Measurements from ENCODE around the gene STX5. TPM values are rescaled to one million over a fixed set of nuclear protein-coding genes. Genes with fewer than 3 reads are reported as not detected.

Gene STX5, protein sequence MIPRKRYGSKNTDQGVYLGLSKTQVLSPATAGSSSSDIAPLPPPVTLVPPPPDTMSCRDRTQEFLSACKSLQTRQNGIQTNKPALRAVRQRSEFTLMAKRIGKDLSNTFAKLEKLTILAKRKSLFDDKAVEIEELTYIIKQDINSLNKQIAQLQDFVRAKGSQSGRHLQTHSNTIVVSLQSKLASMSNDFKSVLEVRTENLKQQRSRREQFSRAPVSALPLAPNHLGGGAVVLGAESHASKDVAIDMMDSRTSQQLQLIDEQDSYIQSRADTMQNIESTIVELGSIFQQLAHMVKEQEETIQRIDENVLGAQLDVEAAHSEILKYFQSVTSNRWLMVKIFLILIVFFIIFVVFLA
- 10 to 100 TPM; 25.9 to 39.1 (median 29.2) TPM for total RNA-seq

DNA sequence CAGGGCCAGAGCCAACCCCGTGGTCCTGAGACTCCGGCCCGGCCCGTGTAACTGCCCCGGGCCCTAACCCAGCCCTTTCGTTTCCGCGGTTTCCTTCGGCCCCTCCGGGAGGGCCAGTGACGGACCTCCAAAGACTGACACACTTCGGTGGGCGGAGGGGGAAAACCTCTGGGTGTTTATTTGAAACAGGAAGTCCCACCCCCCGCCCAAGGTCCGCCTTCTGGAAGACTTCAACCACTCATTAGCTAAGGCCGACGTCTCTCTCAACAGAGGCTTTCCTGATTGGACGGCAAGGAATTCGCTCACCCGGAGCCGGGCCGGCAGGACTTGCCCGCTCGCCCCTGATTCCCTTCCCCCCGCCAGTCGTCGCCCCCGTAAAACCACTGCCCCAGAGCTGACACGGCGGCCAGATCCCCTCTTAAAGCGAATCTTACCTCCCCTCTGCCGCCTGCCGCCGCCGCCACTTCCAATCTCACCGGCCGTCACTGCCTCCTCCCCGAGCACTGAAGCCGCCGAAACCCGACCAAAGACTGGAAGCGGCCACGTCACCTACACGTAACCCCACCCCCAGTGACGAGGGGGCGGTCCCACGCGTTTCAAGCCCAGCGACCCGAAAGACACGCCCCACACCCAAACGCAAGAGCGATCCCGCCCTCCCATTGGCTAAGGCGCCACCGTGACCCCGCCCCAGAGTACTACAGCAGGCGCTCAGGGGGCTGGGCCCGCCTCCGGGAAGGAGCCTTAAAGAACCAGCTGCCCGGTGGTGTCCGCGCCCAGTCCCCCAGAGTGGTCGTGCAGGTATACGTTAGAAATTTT, at the start of gene STX5:
Gene STX5 (minus strand): TSS at position 532 of the 816 bp plus-strand sequence. CDS start 808 bp downstream, outside the sequence.
- peak; percentile 65 to 96 for TF ChIP-seq POLR2A (IDR thresholded peaks at IDR 0.05)
- TF ChIP-seq EP300 (IDR thresholded peaks at IDR 0.05): peak in 1 of 2 donors; percentile 97
- TF ChIP-seq, protein P1, sequence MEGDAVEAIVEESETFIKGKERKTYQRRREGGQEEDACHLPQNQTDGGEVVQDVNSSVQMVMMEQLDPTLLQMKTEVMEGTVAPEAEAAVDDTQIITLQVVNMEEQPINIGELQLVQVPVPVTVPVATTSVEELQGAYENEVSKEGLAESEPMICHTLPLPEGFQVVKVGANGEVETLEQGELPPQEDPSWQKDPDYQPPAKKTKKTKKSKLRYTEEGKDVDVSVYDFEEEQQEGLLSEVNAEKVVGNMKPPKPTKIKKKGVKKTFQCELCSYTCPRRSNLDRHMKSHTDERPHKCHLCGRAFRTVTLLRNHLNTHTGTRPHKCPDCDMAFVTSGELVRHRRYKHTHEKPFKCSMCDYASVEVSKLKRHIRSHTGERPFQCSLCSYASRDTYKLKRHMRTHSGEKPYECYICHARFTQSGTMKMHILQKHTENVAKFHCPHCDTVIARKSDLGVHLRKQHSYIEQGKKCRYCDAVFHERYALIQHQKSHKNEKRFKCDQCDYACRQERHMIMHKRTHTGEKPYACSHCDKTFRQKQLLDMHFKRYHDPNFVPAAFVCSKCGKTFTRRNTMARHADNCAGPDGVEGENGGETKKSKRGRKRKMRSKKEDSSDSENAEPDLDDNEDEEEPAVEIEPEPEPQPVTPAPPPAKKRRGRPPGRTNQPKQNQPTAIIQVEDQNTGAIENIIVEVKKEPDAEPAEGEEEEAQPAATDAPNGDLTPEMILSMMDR (IDR thresholded peaks at IDR 0.05): peak in 2 of 5 experiments; percentile 28 to 44
- Histone ChIP-seq H3K4me1 (peaks cover 0 to 70% (median 29%) of the 10 kb centered on the region in 4 donors), H3K9me3 (no peaks in the 10 kb centered on the region), H3K36me3 (peaks cover 0 to 50% (median 11%) of the 10 kb centered on the region in 3 donors), H3K4me3 (peak within 1 kb of the TSS; percentile 79 to 96 (median 84)), H3K27ac (peak within 1 kb of the TSS; percentile 88 to 98 (median 96)), H3K27me3 (no peaks in the 10 kb centered on the region)
- peak; percentile 100 for DNase-seq (ENCODE audit: low spot score in 2 of 2)
- WGBS, 2 donors: 0 to 1% methylated on average over 24 to 52 of the region's 65 CpGs

DNA sequence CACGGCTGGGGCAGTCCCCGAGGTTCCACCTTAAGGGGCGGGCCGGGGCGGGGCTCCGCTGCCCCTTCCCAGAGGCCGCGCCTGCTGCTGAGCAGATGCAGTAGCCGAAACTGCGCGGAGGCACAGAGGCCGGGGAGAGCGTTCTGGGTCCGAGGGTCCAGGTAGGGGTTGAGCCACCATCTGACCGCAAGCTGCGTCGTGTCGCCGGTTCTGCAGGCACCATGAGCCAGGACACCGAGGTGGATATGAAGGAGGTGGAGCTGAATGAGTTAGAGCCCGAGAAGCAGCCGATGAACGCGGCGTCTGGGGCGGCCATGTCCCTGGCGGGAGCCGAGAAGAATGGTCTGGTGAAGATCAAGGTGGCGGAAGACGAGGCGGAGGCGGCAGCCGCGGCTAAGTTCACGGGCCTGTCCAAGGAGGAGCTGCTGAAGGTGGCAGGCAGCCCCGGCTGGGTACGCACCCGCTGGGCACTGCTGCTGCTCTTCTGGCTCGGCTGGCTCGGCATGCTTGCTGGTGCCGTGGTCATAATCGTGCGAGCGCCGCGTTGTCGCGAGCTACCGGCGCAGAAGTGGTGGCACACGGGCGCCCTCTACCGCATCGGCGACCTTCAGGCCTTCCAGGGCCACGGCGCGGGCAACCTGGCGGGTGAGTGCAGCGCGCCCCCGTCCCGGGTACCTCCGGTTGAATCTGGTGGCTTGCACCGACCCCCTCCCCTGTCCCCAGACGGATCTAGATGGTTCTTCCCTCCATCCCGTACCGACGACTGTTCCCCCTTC, 49.1 kb upstream of the STX5 start, which contains the start of gene SLC3A2:
Gene SLC3A2 (plus strand): TSS at position 94 of the 776 bp plus-strand sequence. CDS start 128 bp downstream, at position 222.
- Histone ChIP-seq H3K4me1 (peaks cover 0 to 61% (median 36%) of the 10 kb centered on the region in 4 donors), H3K4me3 (peak within 1 kb of the TSS; percentile 73 to 100 (median 93)), H3K36me3 (peaks cover 6 to 37% (median 16%) of the 10 kb centered on the region in 3 donors), H3K27ac (peak within 1 kb of the TSS; percentile 94 to 100 (median 99)), H3K27me3 (no peaks in the 10 kb centered on the region), H3K9me3 (no peaks in the 10 kb centered on the region)
- peak; percentile 96 to 99 for TF ChIP-seq POLR2A (IDR thresholded peaks at IDR 0.05)
- TF ChIP-seq, protein P1 (IDR thresholded peaks at IDR 0.05): peak; percentile 70 to 88 (median 82)
- peak; percentile 47 to 100 for TF ChIP-seq EP300 (IDR thresholded peaks at IDR 0.05)
- peak; percentile 83 to 86 for DNase-seq (ENCODE audit: low spot score in 2 of 2)
- 0 to 1% methylated on average over 38 to 56 of the region's 69 CpGs for WGBS, 2 donors

DNA sequence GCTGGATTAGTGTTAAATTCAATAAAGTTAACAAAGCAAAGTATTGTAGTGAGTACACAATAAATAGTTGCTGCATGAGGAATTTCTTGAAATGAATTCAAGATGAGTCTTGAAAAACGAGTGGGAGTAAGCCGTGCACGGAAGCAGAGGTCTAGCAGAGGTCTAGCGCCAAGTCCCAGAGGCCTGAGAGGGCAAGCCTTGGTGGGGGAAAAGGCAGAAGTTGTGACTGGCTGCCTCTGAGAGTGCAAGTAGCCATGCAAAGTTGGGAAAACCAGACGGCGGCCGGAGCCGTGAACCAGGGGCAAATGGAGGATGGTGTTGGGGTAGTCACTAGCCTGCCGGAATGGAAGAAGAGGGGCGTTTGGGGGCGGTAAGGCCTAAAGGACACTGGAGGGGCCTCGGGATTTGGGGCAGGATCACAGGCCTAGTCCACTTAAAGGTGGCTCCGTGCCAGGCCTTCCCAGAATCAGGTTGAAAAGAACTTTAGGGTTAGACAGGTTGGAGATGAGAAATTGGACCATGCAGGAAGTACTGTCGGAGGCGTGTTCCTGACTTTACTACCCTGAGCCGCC, 48.5 kb upstream of the STX5 start:
- H3K4me1 ChIP-seq: peaks cover 0 to 54% (median 36%) of the 10 kb centered on the region in 4 donors
- DNase-seq (ENCODE audit: low spot score in 2 of 2): no peak
- H3K36me3 ChIP-seq: peaks cover 5 to 30% (median 10%) of the 10 kb centered on the region in 3 donors
- no peak for TF ChIP-seq EP300 (IDR thresholded peaks at IDR 0.05)
- TF ChIP-seq, protein P1 (IDR thresholded peaks at IDR 0.05): no peak
- TF ChIP-seq POLR2A (IDR thresholded peaks at IDR 0.05): no peak
- 0% methylated on average over 13 to 16 of the region's 16 CpGs for WGBS, 2 donors
- H3K4me3 ChIP-seq: peak overlapping the region; percentile 73 to 100 (median 93)
- H3K27me3 ChIP-seq: no peaks in the 10 kb centered on the region
- peak overlapping the region; percentile 94 to 100 (median 99) for H3K27ac ChIP-seq
- H3K9me3 ChIP-seq: no peaks in the 10 kb centered on the region

DNA sequence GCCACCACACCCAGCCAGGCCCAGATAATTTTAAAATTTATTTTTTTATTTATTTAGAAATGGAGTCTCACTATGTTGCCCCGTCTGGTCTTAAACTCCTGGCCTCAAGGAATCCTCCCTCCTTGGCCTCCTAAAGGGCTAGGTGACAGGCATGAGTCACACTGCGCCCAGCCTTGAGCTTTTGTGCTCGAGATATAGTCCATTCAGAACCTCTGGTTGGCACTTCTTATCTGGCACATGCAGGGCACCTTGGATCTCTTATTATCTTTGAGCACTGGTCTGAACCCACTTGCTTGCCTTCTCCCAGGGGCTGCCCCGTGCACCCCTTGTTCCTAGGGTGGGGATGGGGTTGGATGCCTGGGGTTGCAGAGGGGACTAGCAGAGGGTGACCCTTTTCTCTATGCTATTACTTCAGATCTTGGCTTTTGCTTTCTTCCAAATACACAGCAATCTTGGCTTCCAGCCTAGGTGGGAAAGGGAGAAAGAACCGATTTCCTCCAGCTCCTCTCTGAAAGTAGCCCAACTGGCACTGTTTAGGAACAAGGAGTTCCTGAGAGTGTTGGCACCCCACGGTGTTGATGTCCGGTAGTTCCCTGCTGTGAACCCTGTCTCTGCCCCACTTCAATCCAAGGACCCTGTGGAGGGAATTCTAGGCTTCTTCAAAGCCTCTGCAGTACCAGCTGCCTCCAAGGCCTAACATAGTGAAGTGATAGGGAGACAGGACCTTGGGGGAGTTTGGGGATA, 47.6 kb upstream of the STX5 start:
- Histone ChIP-seq H3K27ac (peak overlapping the region; percentile 94 to 100 (median 99)), H3K4me1 (peaks cover 0 to 45% (median 35%) of the 10 kb centered on the region in 4 donors), H3K9me3 (no peaks in the 10 kb centered on the region), H3K27me3 (no peaks in the 10 kb centered on the region), H3K36me3 (peaks cover 0 to 21% (median 5%) of the 10 kb centered on the region in 3 donors), H3K4me3 (peak overlapping the region; percentile 73 to 100 (median 93))
- DNase-seq (ENCODE audit: low spot score in 2 of 2): peak in 1 of 2 donors; percentile 64
- no peak for TF ChIP-seq POLR2A (IDR thresholded peaks at IDR 0.05)
- peak in 1 of 2 donors; percentile 84 for TF ChIP-seq EP300 (IDR thresholded peaks at IDR 0.05)
- TF ChIP-seq, protein P1 (IDR thresholded peaks at IDR 0.05): no peak
- WGBS, 2 donors: 34 to 47% methylated on average over 7 of the region's 7 CpGs

Data from tibial nerve (tissue), 4 donors.